Measurements from ENCODE around the gene SLC5A10.

DNA sequence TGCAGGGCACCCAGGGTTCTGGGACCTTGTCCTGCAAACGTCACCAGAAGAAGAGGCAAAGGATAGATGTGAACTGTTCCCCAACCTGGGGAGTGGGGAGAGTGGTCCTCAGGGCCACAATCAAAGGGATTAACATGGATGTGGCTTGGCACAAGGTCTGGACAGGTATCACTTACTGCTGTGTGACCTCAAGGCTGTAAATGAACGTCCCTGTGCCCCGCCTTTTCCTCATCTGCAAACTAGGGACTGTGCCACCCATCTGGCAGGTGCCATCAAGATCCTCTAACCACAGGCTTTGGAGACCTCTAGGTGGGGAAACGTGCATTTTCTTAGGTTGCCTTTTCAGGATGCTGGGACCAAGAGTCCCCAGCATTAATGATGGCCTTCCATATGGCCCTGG, 25.1 kb downstream of the SLC5A10 start:
- TF ChIP-seq, protein P1, sequence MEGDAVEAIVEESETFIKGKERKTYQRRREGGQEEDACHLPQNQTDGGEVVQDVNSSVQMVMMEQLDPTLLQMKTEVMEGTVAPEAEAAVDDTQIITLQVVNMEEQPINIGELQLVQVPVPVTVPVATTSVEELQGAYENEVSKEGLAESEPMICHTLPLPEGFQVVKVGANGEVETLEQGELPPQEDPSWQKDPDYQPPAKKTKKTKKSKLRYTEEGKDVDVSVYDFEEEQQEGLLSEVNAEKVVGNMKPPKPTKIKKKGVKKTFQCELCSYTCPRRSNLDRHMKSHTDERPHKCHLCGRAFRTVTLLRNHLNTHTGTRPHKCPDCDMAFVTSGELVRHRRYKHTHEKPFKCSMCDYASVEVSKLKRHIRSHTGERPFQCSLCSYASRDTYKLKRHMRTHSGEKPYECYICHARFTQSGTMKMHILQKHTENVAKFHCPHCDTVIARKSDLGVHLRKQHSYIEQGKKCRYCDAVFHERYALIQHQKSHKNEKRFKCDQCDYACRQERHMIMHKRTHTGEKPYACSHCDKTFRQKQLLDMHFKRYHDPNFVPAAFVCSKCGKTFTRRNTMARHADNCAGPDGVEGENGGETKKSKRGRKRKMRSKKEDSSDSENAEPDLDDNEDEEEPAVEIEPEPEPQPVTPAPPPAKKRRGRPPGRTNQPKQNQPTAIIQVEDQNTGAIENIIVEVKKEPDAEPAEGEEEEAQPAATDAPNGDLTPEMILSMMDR (optimal IDR thresholded peaks at IDR 0.05 in 1 of 3, IDR thresholded peaks at IDR 0.05 in 1 of 3, conservative IDR thresholded peaks at IDR 0.05 in 1 of 3; ENCODE audit: extremely low read depth in 1 of 3, insufficient read depth in 2 of 3, low read length in 3 of 3) = no peak
- TF ChIP-seq EZH2 (IDR thresholded peaks at IDR 0.05; ENCODE audit: low read length) = no peak

Data from keratinocyte (primary cell).